K562 (cell line): ENCODE measurements around the gene STAT4. TPM values are rescaled to one million over a fixed set of nuclear protein-coding genes. Genes with fewer than 3 reads are reported as not detected.

ENCODE experiments used
- ATAC-seq: fragments of 200-7000 bp; cut with Tn5 transposase; 3 replicates; pipeline ENCODE4 v1.9.1; 2020; ENCODE audit warnings: moderate library complexity
- BruUV-seq: library from RNA; stranded (reverse); fragments of 400-500 nt; replicated peaks from 2 replicates; lab custom pipeline; 2021; lab: Mats Ljungman, UMichigan
- CTCF ChIA-PET: fragments of 300-600 bp; formaldehyde crosslinking; extraction: SDS; loops from one replicate; lab custom pipeline; 2021; ENCODE audit warnings: low intra/inter-chr PET ratio; lab: Yijun Ruan, JAX
- POLR2A ChIA-PET: fragments of 300-600, 350-650 bp; sonication (Branson Sonifier 250); formaldehyde crosslinking; extraction: SDS; loops from one replicate; lab custom pipeline; 2021; ENCODE audit warnings: antibody characterized with exemption, inconsistent platforms; lab: Yijun Ruan, JAX
- DNase-seq, 4 experiments: peaks; one replicate each; pipeline versions ENCODE4 v3.0.0 to v3.0.0-alpha.2; 2011 to 2018; ENCODE audit warnings: low spot score in 3 of 4, mixed read lengths in 3 of 4; ENCODE audit errors: extremely low read depth in 1 of 4
- FAIRE-seq: peaks from 2 replicates; lab custom pipeline; 2011; peaks lifted over from hg19 to GRCh38; lab: Jason Lieb, UNC
- H2AFZ ChIP-seq: 2 replicates; pipeline ENCODE4 v1.6.0; 2011; ENCODE audit warnings: low read depth, low read length, control low read depth, inconsistent platforms
- H3K27ac ChIP-seq: fragments of 200-600 bp; 3 replicates; pipeline ENCODE4 v1.8.0; 2011; ENCODE audit warnings: low read depth, mild to moderate bottlenecking, control low read depth, inconsistent platforms, low read length, moderate library complexity, mixed read lengths; ENCODE audit errors: extremely low read depth
- H3K27me3 ChIP-seq, 2 experiments: fragments of 300-600 bp in 1 of 2; 2 replicates in 1 of 2; 3 replicates in 1 of 2; pipeline versions ENCODE4 v1.6.0 to v1.8.0; 2011; ENCODE audit warnings: inconsistent platforms in 2 of 2, low read length in 2 of 2, mild to moderate bottlenecking in 1 of 2, mixed read lengths in 1 of 2, moderate library complexity in 1 of 2; ENCODE audit not compliant: control insufficient read depth in 2 of 2, insufficient read depth in 2 of 2
- H3K36me3 ChIP-seq: fragments of 300-600 bp; 3 replicates; pipeline ENCODE4 v1.8.0; 2011; ENCODE audit warnings: mild to moderate bottlenecking, low read length, inconsistent platforms; ENCODE audit not compliant: control insufficient read depth, insufficient read depth
- H3K4me1 ChIP-seq, 2 experiments: fragments of 200-600 bp in 1 of 2; replicated peaks in 1 of 2; 2 replicates in 1 of 2; 3 replicates in 1 of 2; pipeline versions ENCODE4 v1.5.1 to v1.8.0; 2011; ENCODE audit warnings: inconsistent platforms in 2 of 2, low read length in 2 of 2, mild to moderate bottlenecking in 1 of 2, mixed read lengths in 1 of 2, moderate library complexity in 1 of 2; ENCODE audit not compliant: control insufficient read depth in 2 of 2, insufficient read depth in 2 of 2
- H3K4me2 ChIP-seq: 2 replicates; pipeline ENCODE4 v1.6.1; 2011; ENCODE audit warnings: low read length, control low read depth, inconsistent platforms, mixed read lengths; ENCODE audit not compliant: insufficient read depth
- H3K4me3 ChIP-seq: fragments of 200-600 bp; sonication (generic), shearing (Covaris generic); 2 replicates; pipeline ENCODE4 v1.5.1; 2016; ENCODE audit warnings: control low read depth, inconsistent platforms
- H3K79me2 ChIP-seq: fragments of 200-600 bp; 3 replicates; pipeline ENCODE4 v1.8.0; 2011; ENCODE audit warnings: low read length, inconsistent platforms; ENCODE audit not compliant: control insufficient read depth, insufficient read depth
- H3K9ac ChIP-seq, 2 experiments: 2 replicates each; pipeline versions ENCODE4 v1.6.0 to v1.6.1; 2011; ENCODE audit warnings: low read depth in 2 of 2, low read length in 2 of 2, control low read depth in 1 of 2, inconsistent platforms in 1 of 2, mild to moderate bottlenecking in 1 of 2, mixed read lengths in 1 of 2; ENCODE audit not compliant: insufficient read depth in 1 of 2
- H3K9me1 ChIP-seq: one replicate; pipeline ENCODE4 v1.6.0; 2011; ENCODE audit warnings: inconsistent platforms, mild to moderate bottlenecking, low read length, moderate library complexity; ENCODE audit not compliant: control insufficient read depth, insufficient read depth
- H3K9me3 ChIP-seq: replicated peaks from 2 replicates; pipeline ENCODE4 v1.5.1; 2011; ENCODE audit warnings: low read depth, low read length, inconsistent platforms; ENCODE audit not compliant: control insufficient read depth, insufficient read depth
- H4K20me1 ChIP-seq: replicated peaks from 2 replicates; pipeline ENCODE4 v1.6.1; 2011; ENCODE audit warnings: low read length, inconsistent platforms, mixed read lengths; ENCODE audit not compliant: control insufficient read depth, insufficient read depth
- CEBPG ChIP-seq, 3 experiments: fragments of 200-800 bp in 1 of 3; sonication (Bioruptor generic) in 1 of 3; sonication (generic) in 1 of 3; formaldehyde crosslinking in 1 of 3; IDR thresholded peaks in 2 of 3; conservative IDR thresholded peaks in 1 of 3; 2 replicates each; pipeline versions ENCODE4 v1.6.1 to v1.8.0; 2016 to 2022; ENCODE audit warnings: missing compliant biosample characterization in 2 of 3, missing genetic modification characterization in 2 of 3, mild to moderate bottlenecking in 1 of 3, missing genetic modification reagents in 1 of 3
- CREB3 ChIP-seq: fragments of 450-650 bp; conservative IDR thresholded peaks from 2 replicates; pipeline ENCODE4 v1.6.1; 2016; ENCODE audit warnings: missing genetic modification characterization, low read depth, mild to moderate bottlenecking, missing compliant biosample characterization, moderate library complexity
- GTF2A2 ChIP-seq: IDR thresholded peaks from 2 replicates; pipeline ENCODE4 v1.6.1; 2016; ENCODE audit warnings: mild to moderate bottlenecking, missing genetic modification characterization, missing compliant biosample characterization
- GTF2F1 ChIP-seq: IDR thresholded peaks from 2 replicates; pipeline ENCODE4 v1.6.1; 2011; ENCODE audit warnings: low read depth, low read length, improper control_type of control experiment
- HMG20A ChIP-seq: fragments of 450-650 bp; formaldehyde crosslinking; conservative IDR thresholded peaks from 2 replicates; pipeline ENCODE4 v1.4.0; 2020; ENCODE audit warnings: mild to moderate bottlenecking, mixed read lengths
- MTF1 ChIP-seq: fragments of 250-450 bp; sonication (Bioruptor Pico); IDR thresholded peaks from 2 replicates; pipeline ENCODE4 v1.9.0; 2021; ENCODE audit warnings: moderate library complexity, mild to moderate bottlenecking, inconsistent platforms, borderline replicate concordance
- NCOA1 ChIP-seq: fragments of 450-650 bp; IDR thresholded peaks from 2 replicates; pipeline ENCODE4 v1.6.1; 2016; ENCODE audit warnings: low read depth
- NFIX ChIP-seq: fragments of 250-450 bp; sonication (Bioruptor Pico); IDR thresholded peaks from 2 replicates; pipeline ENCODE4 v1.4.0; 2020; ENCODE audit warnings: low read depth, mild to moderate bottlenecking, moderate library complexity
- POLR3A ChIP-seq: IDR thresholded peaks from 2 replicates; pipeline ENCODE4 v1.6.1; 2011; ENCODE audit warnings: borderline replicate concordance, mild to moderate bottlenecking, moderate library complexity; ENCODE audit not compliant: insufficient read length, insufficient read depth; ENCODE audit errors: extremely low read depth
- PRPF4 ChIP-seq: fragments of 200-400 bp; formaldehyde crosslinking; IDR thresholded peaks from one replicate; pipeline ENCODE4 v1.6.1; 2017; ENCODE audit warnings: low read length, low read depth, mild to moderate bottlenecking; ENCODE audit not compliant: insufficient read depth, poor library complexity, severe bottlenecking
- TEAD4 ChIP-seq, 2 experiments: sonication (generic) in 1 of 2; formaldehyde crosslinking in 1 of 2; IDR thresholded peaks; 2 replicates each; pipeline versions ENCODE4 v1.6.1 to v1.8.0; 2012 to 2022; ENCODE audit warnings: borderline replicate concordance in 1 of 2, inconsistent platforms in 1 of 2, low read length in 1 of 2, mild to moderate bottlenecking in 1 of 2, missing genetic modification reagents in 1 of 2
- TRIM25 ChIP-seq: fragments of 450-650 bp; IDR thresholded peaks from 2 replicates; pipeline ENCODE4 v1.7.0; 2016; ENCODE audit warnings: borderline replicate concordance
- ZNF316 ChIP-seq: fragments of 450-650 bp; IDR thresholded peaks from 2 replicates; pipeline ENCODE4 v1.6.1; 2016
- ZNF408 ChIP-seq: fragments of 250-450 bp; sonication (Bioruptor Pico); IDR thresholded peaks from 2 replicates; pipeline ENCODE4 v1.4.0; 2020; ENCODE audit warnings: low read depth, mild to moderate bottlenecking, moderate library complexity
- ZNF507 ChIP-seq: conservative IDR thresholded peaks from 2 replicates; pipeline ENCODE4 v1.6.1; 2017; ENCODE audit warnings: missing genetic modification characterization, missing compliant biosample characterization
- ZNF57 ChIP-seq: fragments of 450-650 bp; formaldehyde crosslinking; IDR thresholded peaks from 2 replicates; pipeline ENCODE4 v1.4.0; 2020; ENCODE audit warnings: mild to moderate bottlenecking, moderate library complexity
- WGBS: fragments of 100-300 bp; shearing (Covaris generic); methylation state at CpG from one replicate; pipeline ENCODE4 v1.1.6; 2016; ENCODE audit warnings: low coverage, mixed read lengths; ENCODE audit not compliant: insufficient coverage; ENCODE audit errors: missing lambda C conversion rate; 5-methylcytosine and 5-hydroxymethylcytosine counted together
- in situ Hi-C: fragments of 300-500 bp; cut with MboI; formaldehyde crosslinking; loops from 4 replicates; pipeline ENCODE4 v1.15.0; 2018; ENCODE audit warnings: inconsistent platforms, mixed read lengths
- intact Hi-C: fragments of 100-400 bp; cut with micrococcal nuclease; formaldehyde crosslinking; loops from 2 replicates; pipeline ENCODE4 v1.14.2; 2022
- polyA plus RNA-seq, 8 experiments: library from polyadenylated mRNA; depleted of rRNA in 4 of 8; stranded (reverse) in 5 of 8; unstranded in 3 of 8; fragments of >200 nt; fragmentation: Nextera tagmentation in 2 of 8; fragmentation: Illumina TruSeq in 1 of 8; extraction: Ambion mirVana in 2 of 8; extraction: Trizol in 1 of 8; gene quantifications; 2 replicates each; pipeline versions ENCODE4 v1.2.1 to v1.2.3, GENCODE V29; 2011 to 2014; ENCODE audit warnings: inconsistent platforms in 1 of 8, missing spikeins in 1 of 8
- total RNA-seq, 7 experiments: library from RNA; depleted of rRNA in 6 of 7; stranded (reverse); fragments of >200 nt in 6 of 7; fragmentation: Illumina TruSeq in 2 of 7; extraction: Trizol in 2 of 7; gene quantifications; 2 replicates each; pipeline versions ENCODE4 v1.2.1 to v1.2.3, GENCODE V29; 2011 to 2021; ENCODE audit warnings: low replicate concordance in 1 of 7
- TF ChIP-seq, protein P1 (sequence below): sonication (generic); formaldehyde crosslinking; IDR thresholded peaks from 2 replicates; pipeline ENCODE4 v1.8.0; 2022; ENCODE audit warnings: mild to moderate bottlenecking, missing genetic modification reagents
- TF ChIP-seq, protein P2 (sequence below): fragments of 450-650 bp; IDR thresholded peaks from 2 replicates; pipeline ENCODE4 v1.6.1; 2016; ENCODE audit warnings: low read depth, mild to moderate bottlenecking, moderate library complexity

The STAT4 gene
- total and polyA plus RNA-seq, 9 of the 15 experiments (the other 6 are each of a cell fraction or from before 2014, with no cell fraction given), result 0.01 to 0.06 (median 0.03) TPM; not detected in 6

GRCh38 chr2:191001624-191002023 lies 149.2 kb downstream of the STAT4 start:
- ChIA-PET POLR2A (interaction anchor here (0.9 kb wide), 1 partner anchor 11 kb away, joined by 3 read pairs; no protein-coding TSS in a partner anchor), CTCF (no interaction called here)
- Histone ChIP-seq H3K36me3 (peaks cover 96% of the 10 kb centered on the region), H2AFZ (no peak overlapping the region), H4K20me1 (no peaks in the 10 kb centered on the region), H3K27ac (no peak overlapping the region), H3K9me1 (no peaks in the 10 kb centered on the region), H3K9ac (no peak overlapping the region), H3K79me2 (no peaks in the 10 kb centered on the region), H3K4me1 (no peaks in the 10 kb centered on the region), H3K27me3 (no peaks in the 10 kb centered on the region), H3K9me3 (no peaks in the 10 kb centered on the region), H3K4me3 (no peak overlapping the region), H3K4me2 (no peak overlapping the region)
- DNase-seq (no peak), FAIRE-seq (no peak), ATAC-seq (no peak)
- WGBS, result 82% methylated on average over 3 of the region's 3 CpGs
- TF ChIP-seq CREB3 (tag) (no peak), TEAD4 (IDR thresholded peaks at IDR 0.05; ENCODE audit: low read length) (no peak), TEAD4 (CRISPR knock-in tag; IDR thresholded peaks at IDR 0.05; ENCODE audit: borderline replicate concordance) (no peak), ZNF408 (CRISPR knock-in tag) (no peak), NCOA1 (no peak), HMG20A (CRISPR knock-in tag) (no peak), GTF2A2 (tag) (no peak), MTF1 (CRISPR knock-in tag) (no peak), PRPF4 (no peak), ZNF316 (no peak), ZNF57 (CRISPR knock-in tag) (no peak), NFIX (CRISPR knock-in tag) (no peak), GTF2F1 (no peak), TRIM25 (no peak), POLR3A (no peak), CEBPG (CRISPR knock-in tag; IDR thresholded peaks at IDR 0.05) (no peak), CEBPG (tag; conservative IDR thresholded peaks at IDR 0.05 in 1 of 2, IDR thresholded peaks at IDR 0.05 in 1 of 2) (no peak), ZNF507 (no peak)
- TF ChIP-seq, protein P1, sequence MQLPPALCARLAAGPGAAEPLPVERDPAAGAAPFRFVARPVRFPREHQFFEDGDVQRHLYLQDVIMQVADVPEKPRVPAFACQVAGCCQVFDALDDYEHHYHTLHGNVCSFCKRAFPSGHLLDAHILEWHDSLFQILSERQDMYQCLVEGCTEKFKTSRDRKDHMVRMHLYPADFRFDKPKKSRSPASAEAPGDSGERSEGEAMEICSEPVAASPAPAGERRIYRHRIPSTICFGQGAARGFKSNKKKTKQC (CRISPR knock-in tag), result no peak
- TF ChIP-seq, protein P2, sequence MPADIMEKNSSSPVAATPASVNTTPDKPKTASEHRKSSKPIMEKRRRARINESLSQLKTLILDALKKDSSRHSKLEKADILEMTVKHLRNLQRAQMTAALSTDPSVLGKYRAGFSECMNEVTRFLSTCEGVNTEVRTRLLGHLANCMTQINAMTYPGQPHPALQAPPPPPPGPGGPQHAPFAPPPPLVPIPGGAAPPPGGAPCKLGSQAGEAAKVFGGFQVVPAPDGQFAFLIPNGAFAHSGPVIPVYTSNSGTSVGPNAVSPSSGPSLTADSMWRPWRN, result no peak
- in situ Hi-C loops (no loop called here), intact Hi-C loops (no loop called here)
- BruUV-seq, result no TSS peak
